NOMO-1 (cell line): ENCODE results near the gene MRTFA.
"Not testable (repeated sequence)": the region's sequence is repeated elsewhere in the genome, so short reads cannot be mapped to it uniquely, and the experiment has no call there.

Experiments
- DNase-seq, 2 experiments: peaks; one replicate each; lab custom pipeline; 2025; ENCODE audit not compliant: unreplicated experiment in 2 of 2; lab: John Stamatoyannopoulos, UW

MRTFA gene

GRCh38 chr22:40628354-40629042, 8.0 kb downstream of the MRTFA start:
- DNase-seq = peak in 1 of 2 experiments; percentile 26

- DNase-seq = no peak
These were observed 8.9 kb downstream of the MRTFA start for GRCh38 chr22:40627612-40628011.

GRCh38 chr22:40626851-40627250, 9.7 kb downstream of the MRTFA start:
- DNase-seq = no peak

- DNase-seq = not testable (repeated sequence)
These were observed 10.7 kb downstream of the MRTFA start for GRCh38 chr22:40625794-40626193.

GRCh38 chr22:40625281-40625680, 11.2 kb downstream of the MRTFA start:
- not testable (repeated sequence) for DNase-seq

GRCh38 chr22:40624770-40625169, 11.7 kb downstream of the MRTFA start:
- no peak for DNase-seq

- DNase-seq = peak; percentile 40 to 76
These were observed 15.0 kb downstream of the MRTFA start for GRCh38 chr22:40621309-40622151.

GRCh38 chr22:40620464-40621046, 16.0 kb downstream of the MRTFA start:
- DNase-seq = no peak

GRCh38 chr22:40618400-40618799, 18.1 kb downstream of the MRTFA start:
- no peak for DNase-seq

- DNase-seq = no peak
These were observed 19.9 kb downstream of the MRTFA start for GRCh38 chr22:40616578-40616977.

- DNase-seq = no peak
These were observed 23.5 kb downstream of the MRTFA start for GRCh38 chr22:40613067-40613466.

GRCh38 chr22:40612291-40612751, 24.2 kb downstream of the MRTFA start:
- DNase-seq = no peak

GRCh38 chr22:40611606-40612005, 24.9 kb downstream of the MRTFA start:
- no peak for DNase-seq

- no peak for DNase-seq
These were observed 26.1 kb downstream of the MRTFA start for GRCh38 chr22:40610329-40610850.

- no peak for DNase-seq
These were observed 27.3 kb downstream of the MRTFA start for GRCh38 chr22:40609216-40609615.

- no peak for DNase-seq
These were observed 29.0 kb downstream of the MRTFA start for GRCh38 chr22:40607506-40607905.

GRCh38 chr22:40606306-40606705, 30.2 kb downstream of the MRTFA start:
- no peak for DNase-seq

GRCh38 chr22:40605761-40606160, 30.8 kb downstream of the MRTFA start:
- DNase-seq = no peak

- no peak for DNase-seq
These were observed 33.4 kb downstream of the MRTFA start for GRCh38 chr22:40603088-40603605.

- DNase-seq = no peak
These were observed 34.3 kb downstream of the MRTFA start for GRCh38 chr22:40602231-40602630.

- no peak for DNase-seq
These were observed 36.8 kb downstream of the MRTFA start for GRCh38 chr22:40599731-40600130.
